Vagina (tissue), 2 donors: ENCODE data around the gene HERC4. TPM values are rescaled to one million over a fixed set of nuclear protein-coding genes. Genes with fewer than 3 reads are reported as not detected.

ENCODE experiments used
- DNase-seq, 2 donors: peaks; one replicate each; pipeline ENCODE4 v3.0.0-alpha.2; 2017; ENCODE audit errors: extremely low spot score in 2 of 2
- H3K27ac ChIP-seq: fragments of 200-600 bp; sonication (generic); one replicate; pipeline ENCODE4 v1.5.1; 2019
- H3K27me3 ChIP-seq: fragments of 200-600 bp; sonication (generic); one replicate; pipeline ENCODE4 v1.5.1; 2019
- H3K36me3 ChIP-seq, 2 donors: fragments of 200-600 bp; sonication (generic); one replicate each; pipeline ENCODE4 v1.5.1; 2017 to 2019
- H3K4me1 ChIP-seq: fragments of 200-600 bp; sonication (generic); one replicate; pipeline ENCODE4 v1.5.1; 2019
- H3K4me3 ChIP-seq, 2 donors: fragments of 200-600 bp; sonication (generic); 1 replicate in 1 of 2; 2 replicates in 1 of 2; pipeline ENCODE4 v1.5.1; 2016 to 2019
- H3K9me3 ChIP-seq: fragments of 200-600 bp; sonication (generic); one replicate; pipeline ENCODE4 v1.5.1; 2019
- POLR2A ChIP-seq, 2 donors: fragments of 450-650 bp; IDR thresholded peaks; one replicate each; pipeline ENCODE4 v1.6.1; 2017; ENCODE audit warnings: antibody characterized with exemption in 2 of 2, mild to moderate bottlenecking in 2 of 2, moderate library complexity in 2 of 2
- POLR2AphosphoS5 ChIP-seq, 2 donors: sonication (generic); formaldehyde crosslinking; IDR thresholded peaks; one replicate each; pipeline ENCODE4 v1.9.0; 2017; ENCODE audit warnings: antibody characterized with exemption in 2 of 2, mild to moderate bottlenecking in 2 of 2, low read depth in 1 of 2; ENCODE audit not compliant: insufficient read depth in 1 of 2
- intact Hi-C: fragments of 100-400 bp; cut with DNase I; formaldehyde crosslinking; loops from one replicate; pipeline ENCODE4 v1.15.1; 2023
- total RNA-seq: library from RNA; depleted of rRNA; stranded (reverse); fragments of >200 nt; gene quantifications from one replicate; pipeline ENCODE4 v1.2.3, GENCODE V29; 2016
- TF ChIP-seq, protein P1 (sequence below), 3 experiments: fragments of 450-650 bp in 2 of 3; fragments of 200-600 bp in 1 of 3; sonication (generic) in 1 of 3; IDR thresholded peaks; one replicate each; pipeline ENCODE4 v1.5.1; 2017 to 2019; ENCODE audit warnings: antibody characterized with exemption in 3 of 3, mild to moderate bottlenecking in 2 of 3, moderate library complexity in 2 of 3

Gene HERC4
- total RNA-seq = 47.9 TPM

- peak; percentile 36 to 96 for TF ChIP-seq POLR2AphosphoS5 (IDR thresholded peaks at IDR 0.05; ENCODE audit: insufficient read depth in 1 of 2, low read depth in 1 of 2)
- peak in 1 of 2 donors; percentile 70 for TF ChIP-seq POLR2A (IDR thresholded peaks at IDR 0.05)
- TF ChIP-seq, protein P1, sequence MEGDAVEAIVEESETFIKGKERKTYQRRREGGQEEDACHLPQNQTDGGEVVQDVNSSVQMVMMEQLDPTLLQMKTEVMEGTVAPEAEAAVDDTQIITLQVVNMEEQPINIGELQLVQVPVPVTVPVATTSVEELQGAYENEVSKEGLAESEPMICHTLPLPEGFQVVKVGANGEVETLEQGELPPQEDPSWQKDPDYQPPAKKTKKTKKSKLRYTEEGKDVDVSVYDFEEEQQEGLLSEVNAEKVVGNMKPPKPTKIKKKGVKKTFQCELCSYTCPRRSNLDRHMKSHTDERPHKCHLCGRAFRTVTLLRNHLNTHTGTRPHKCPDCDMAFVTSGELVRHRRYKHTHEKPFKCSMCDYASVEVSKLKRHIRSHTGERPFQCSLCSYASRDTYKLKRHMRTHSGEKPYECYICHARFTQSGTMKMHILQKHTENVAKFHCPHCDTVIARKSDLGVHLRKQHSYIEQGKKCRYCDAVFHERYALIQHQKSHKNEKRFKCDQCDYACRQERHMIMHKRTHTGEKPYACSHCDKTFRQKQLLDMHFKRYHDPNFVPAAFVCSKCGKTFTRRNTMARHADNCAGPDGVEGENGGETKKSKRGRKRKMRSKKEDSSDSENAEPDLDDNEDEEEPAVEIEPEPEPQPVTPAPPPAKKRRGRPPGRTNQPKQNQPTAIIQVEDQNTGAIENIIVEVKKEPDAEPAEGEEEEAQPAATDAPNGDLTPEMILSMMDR (IDR thresholded peaks at IDR 0.05) = no peak
- DNase-seq = peak; percentile 95 to 96
- H3K9me3 ChIP-seq = no peaks in the 10 kb centered on the region
- no peaks in the 10 kb centered on the region for H3K27me3 ChIP-seq
- peak within 1 kb of the TSS; percentile 77 to 78 for H3K4me3 ChIP-seq
- peak within 1 kb of the TSS; percentile 96 for H3K27ac ChIP-seq
- intact Hi-C loops = no loop called here
- H3K36me3 ChIP-seq = no peaks in the 10 kb centered on the region
- H3K4me1 ChIP-seq = peaks cover 38% of the 10 kb centered on the region
Measured at GRCh38 chr10:68074775-68075549, at the start of gene HERC4. HERC4 (minus strand) TSS chr10:68075283; CDS start chr10:68073108, 2,175 bp downstream.

DNA sequence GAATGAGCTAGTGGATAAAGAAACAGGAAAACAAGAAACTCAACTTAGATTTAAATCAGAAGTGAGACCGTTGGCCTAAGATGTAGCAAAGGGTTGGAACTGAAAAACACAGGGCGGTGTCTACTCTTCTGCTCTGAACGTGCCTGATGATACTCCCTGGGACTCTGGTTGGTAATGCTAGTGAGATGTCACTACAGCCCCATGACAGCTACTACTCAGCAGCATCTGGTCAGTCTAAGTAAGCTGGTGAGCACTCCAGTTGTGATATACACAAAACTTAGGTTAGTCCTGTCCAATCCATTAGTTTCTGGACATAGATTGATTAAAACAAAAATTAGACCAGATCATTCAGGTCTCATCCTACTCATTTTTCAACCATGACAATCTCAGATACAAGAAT is 49.6 kb upstream of the HERC4 start:
- intact Hi-C loops = no loop called here
- DNase-seq = no peak
- H3K9me3 ChIP-seq = no peaks in the 10 kb centered on the region
- H3K27me3 ChIP-seq = no peaks in the 10 kb centered on the region
- H3K36me3 ChIP-seq = no peaks in the 10 kb centered on the region
- TF ChIP-seq, protein P1 (IDR thresholded peaks at IDR 0.05) = no peak
- TF ChIP-seq POLR2A (IDR thresholded peaks at IDR 0.05) = no peak
- TF ChIP-seq POLR2AphosphoS5 (IDR thresholded peaks at IDR 0.05; ENCODE audit: insufficient read depth in 1 of 2, low read depth in 1 of 2) = no peak
- no peak overlapping the region for H3K27ac ChIP-seq
- no peak overlapping the region for H3K4me3 ChIP-seq
- H3K4me1 ChIP-seq = no peaks in the 10 kb centered on the region

DNA sequence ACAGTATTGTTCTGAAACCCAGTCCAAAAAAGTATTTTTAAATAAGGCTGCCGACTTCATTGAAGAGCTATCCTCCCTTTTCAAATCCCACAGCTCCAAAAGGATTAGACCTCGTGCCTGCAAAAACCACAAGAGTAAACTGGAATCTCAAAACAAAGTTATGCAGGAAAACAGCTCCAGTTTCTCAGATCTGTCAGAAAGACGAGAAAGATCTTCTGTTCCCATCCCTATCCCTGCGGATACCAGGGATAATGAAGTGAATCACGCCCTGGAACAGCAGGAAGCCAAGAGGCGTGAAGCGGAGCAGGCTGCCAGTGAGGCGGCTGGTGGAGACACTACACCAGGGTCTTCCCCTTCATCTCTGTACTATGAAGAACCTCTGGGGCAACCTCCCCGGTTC is 46.8 kb upstream of the HERC4 start:
- Histone ChIP-seq H3K36me3 (no peaks in the 10 kb centered on the region), H3K4me3 (no peak overlapping the region), H3K4me1 (no peaks in the 10 kb centered on the region), H3K9me3 (no peaks in the 10 kb centered on the region), H3K27me3 (no peaks in the 10 kb centered on the region), H3K27ac (no peak overlapping the region)
- no peak for TF ChIP-seq POLR2A (IDR thresholded peaks at IDR 0.05)
- TF ChIP-seq, protein P1 (IDR thresholded peaks at IDR 0.05) = no peak
- no peak for TF ChIP-seq POLR2AphosphoS5 (IDR thresholded peaks at IDR 0.05; ENCODE audit: insufficient read depth in 1 of 2, low read depth in 1 of 2)
- DNase-seq = no peak
- intact Hi-C loops = no loop called here

DNA sequence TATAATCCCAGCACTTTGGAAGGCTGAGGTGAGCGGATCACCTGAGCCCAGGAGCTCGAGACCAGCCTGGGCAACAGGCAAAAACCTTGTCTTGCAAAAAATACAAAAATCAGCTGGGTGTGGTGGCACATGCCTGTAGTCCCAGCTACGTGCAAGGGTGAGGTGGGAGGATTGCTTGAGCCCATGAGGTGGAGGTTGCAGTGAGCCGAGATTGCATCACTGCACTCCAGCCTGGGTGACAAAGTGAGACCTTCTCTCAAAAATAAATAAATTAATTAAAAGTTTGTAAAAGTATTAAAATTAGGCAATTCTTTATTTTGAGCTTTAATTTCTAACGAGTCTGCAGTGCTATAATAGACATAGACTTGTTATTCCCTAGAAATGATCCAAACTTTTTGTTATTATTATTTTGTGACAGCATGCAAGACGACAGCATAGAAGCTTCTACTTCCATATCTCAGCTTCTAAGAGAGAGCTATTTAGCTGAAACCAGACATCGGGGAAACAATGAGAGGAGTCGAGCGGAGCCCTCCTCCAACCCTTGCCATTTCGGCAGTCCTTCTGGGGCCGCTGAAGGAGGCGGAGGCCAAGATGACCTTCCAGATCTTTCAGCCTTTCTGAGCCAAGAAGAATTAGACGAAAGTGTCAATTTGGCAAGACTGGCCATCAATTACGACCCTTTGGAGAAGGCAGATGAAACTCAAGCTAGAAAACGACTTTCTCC is 46.1 kb upstream of the HERC4 start:
- Histone ChIP-seq H3K9me3 (no peaks in the 10 kb centered on the region), H3K27me3 (no peaks in the 10 kb centered on the region)

More for the DNA sequence above, 46.1 kb upstream of the HERC4 start:
- TF ChIP-seq POLR2AphosphoS5 (IDR thresholded peaks at IDR 0.05; ENCODE audit: insufficient read depth in 1 of 2, low read depth in 1 of 2) = no peak
- no peak for TF ChIP-seq POLR2A (IDR thresholded peaks at IDR 0.05)
- TF ChIP-seq, protein P1 (IDR thresholded peaks at IDR 0.05) = no peak
- H3K4me1 ChIP-seq = no peaks in the 10 kb centered on the region
- intact Hi-C loops = no loop called here
- no peaks in the 10 kb centered on the region for H3K36me3 ChIP-seq
- no peak for DNase-seq
- H3K27ac ChIP-seq = no peak overlapping the region
- H3K4me3 ChIP-seq = no peak overlapping the region
